Measurements from ENCODE around the gene HES7. TPM values are rescaled to one million over a fixed set of nuclear protein-coding genes. Genes with fewer than 3 reads are reported as not detected.

HES7 gene
- total and polyA plus RNA-seq, 9 of the 15 experiments (the other 6 are each of a cell fraction or from before 2014, with no cell fraction given) = 0.03 to 1.7 (median 0.14) TPM; not detected in 1

DNA sequence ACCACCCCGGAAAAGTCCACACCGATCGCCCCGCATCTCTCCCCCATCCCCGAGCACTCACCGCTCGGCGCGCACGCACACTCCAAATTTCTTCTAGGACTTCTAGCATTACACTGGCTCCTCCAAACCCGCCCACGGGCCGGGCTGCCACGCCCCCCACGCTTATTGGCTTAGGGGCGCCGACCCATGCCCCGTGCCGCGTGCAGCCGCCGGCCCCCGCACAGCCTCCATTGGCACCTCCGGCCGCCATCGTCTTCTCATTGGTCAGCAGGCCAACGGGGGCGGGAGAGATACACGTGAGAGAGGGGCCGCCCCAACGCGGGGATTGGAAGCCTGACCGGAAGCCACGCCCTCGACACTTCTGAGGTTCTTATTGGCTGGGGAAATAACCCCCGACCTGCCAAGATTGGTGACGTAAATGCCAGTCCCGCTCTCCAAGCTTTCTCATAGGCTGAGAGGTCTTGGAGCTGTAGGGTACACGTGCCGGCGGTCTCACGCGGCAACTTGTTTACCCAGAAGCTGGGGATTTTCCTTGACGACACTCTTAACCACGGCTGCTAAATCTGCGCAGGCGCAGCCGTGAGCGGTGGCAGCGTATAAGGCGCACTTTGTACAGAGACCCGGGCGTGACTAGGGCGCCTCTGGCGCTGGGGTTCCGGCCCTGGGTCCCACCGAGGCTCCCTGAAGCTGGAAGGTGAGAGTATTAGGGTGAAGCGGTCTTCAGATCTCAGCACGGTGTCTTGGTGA, 32.5 kb upstream of the HES7 start (continued):
- TF ChIP-seq KAT8 (IDR thresholded peaks at IDR 0.05; ENCODE audit: low read depth) (no peak), SAFB (IDR thresholded peaks at IDR 0.05; ENCODE audit: borderline replicate concordance, low read depth, low read length) (no peak), XRCC5 (IDR thresholded peaks at IDR 0.05; ENCODE audit: low read depth, low read length) (no peak), ZFP30 (CRISPR knock-in tag; IDR thresholded peaks at IDR 0.05; ENCODE audit: borderline replicate concordance) (no peak), SP2 (IDR thresholded peaks at IDR 0.05; ENCODE audit: extremely low read depth, low read depth, low read length, poor library complexity, severe bottlenecking) (peak; percentile 64), ZNF384 (IDR thresholded peaks at IDR 0.05; ENCODE audit: low read depth, low read length) (no peak), DPF2 (IDR thresholded peaks at IDR 0.05) (peak; percentile 32; the same call in 1 of the 2 replicates), ZNF217 (CRISPR knock-in tag; IDR thresholded peaks at IDR 0.05) (no peak), GATA2 (CRISPR knock-in tag; IDR thresholded peaks at IDR 0.05) (no peak), PTBP1 (IDR thresholded peaks at IDR 0.05; ENCODE audit: low read depth, low read length) (no peak), LEF1 (IDR thresholded peaks at IDR 0.05) (peak; percentile 99), ZBTB1 (CRISPR knock-in tag; IDR thresholded peaks at IDR 0.05; ENCODE audit: borderline replicate concordance, low read depth) (no peak), SP1 (CRISPR knock-in tag; IDR thresholded peaks at IDR 0.05) (peak; percentile 98), PPARD (CRISPR knock-in tag; IDR thresholded peaks at IDR 0.05) (no peak), KDM1A (IDR thresholded peaks at IDR 0.05) (no peak), SRSF1 (IDR thresholded peaks at IDR 0.05; ENCODE audit: low read depth, low read length) (no peak), ZFP1 (CRISPR knock-in tag; IDR thresholded peaks at IDR 0.05) (no peak)
- TF ChIP-seq, protein P1, sequence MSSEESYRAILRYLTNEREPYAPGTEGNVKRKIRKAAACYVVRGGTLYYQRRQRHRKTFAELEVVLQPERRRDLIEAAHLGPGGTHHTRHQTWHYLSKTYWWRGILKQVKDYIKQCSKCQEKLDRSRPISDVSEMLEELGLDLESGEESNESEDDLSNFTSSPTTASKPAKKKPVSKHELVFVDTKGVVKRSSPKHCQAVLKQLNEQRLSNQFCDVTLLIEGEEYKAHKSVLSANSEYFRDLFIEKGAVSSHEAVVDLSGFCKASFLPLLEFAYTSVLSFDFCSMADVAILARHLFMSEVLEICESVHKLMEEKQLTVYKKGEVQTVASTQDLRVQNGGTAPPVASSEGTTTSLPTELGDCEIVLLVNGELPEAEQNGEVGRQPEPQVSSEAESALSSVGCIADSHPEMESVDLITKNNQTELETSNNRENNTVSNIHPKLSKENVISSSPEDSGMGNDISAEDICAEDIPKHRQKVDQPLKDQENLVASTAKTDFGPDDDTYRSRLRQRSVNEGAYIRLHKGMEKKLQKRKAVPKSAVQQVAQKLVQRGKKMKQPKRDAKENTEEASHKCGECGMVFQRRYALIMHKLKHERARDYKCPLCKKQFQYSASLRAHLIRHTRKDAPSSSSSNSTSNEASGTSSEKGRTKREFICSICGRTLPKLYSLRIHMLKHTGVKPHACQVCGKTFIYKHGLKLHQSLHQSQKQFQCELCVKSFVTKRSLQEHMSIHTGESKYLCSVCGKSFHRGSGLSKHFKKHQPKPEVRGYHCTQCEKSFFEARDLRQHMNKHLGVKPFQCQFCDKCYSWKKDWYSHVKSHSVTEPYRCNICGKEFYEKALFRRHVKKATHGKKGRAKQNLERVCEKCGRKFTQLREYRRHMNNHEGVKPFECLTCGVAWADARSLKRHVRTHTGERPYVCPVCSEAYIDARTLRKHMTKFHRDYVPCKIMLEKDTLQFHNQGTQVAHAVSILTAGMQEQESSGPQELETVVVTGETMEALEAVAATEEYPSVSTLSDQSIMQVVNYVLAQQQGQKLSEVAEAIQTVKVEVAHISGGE (CRISPR knock-in tag; IDR thresholded peaks at IDR 0.05) = peak in 2 of 3 experiments; percentile 74 to 98; a peak in 4 of 6 replicates
- TF ChIP-seq, protein P2, sequence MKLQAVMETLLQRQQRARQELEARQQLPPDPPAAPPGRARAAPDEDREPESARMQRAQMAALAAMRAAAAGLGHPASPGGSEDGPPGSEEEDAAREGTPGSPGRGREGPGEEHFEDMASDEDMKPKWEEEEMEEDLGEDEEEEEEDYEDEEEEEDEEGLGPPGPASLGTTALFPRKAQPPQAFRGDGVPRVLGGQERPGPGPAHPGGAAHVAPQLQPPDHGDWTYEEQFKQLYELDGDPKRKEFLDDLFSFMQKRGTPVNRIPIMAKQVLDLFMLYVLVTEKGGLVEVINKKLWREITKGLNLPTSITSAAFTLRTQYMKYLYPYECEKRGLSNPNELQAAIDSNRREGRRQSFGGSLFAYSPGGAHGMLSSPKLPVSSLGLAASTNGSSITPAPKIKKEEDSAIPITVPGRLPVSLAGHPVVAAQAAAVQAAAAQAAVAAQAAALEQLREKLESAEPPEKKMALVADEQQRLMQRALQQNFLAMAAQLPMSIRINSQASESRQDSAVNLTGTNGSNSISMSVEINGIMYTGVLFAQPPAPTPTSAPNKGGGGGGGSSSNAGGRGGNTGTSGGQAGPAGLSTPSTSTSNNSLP (IDR thresholded peaks at IDR 0.05; ENCODE audit: borderline replicate concordance, low read depth, low read length) = peak; percentile 57; the same call in 1 of the 2 replicates
- TF ChIP-seq, protein P3, sequence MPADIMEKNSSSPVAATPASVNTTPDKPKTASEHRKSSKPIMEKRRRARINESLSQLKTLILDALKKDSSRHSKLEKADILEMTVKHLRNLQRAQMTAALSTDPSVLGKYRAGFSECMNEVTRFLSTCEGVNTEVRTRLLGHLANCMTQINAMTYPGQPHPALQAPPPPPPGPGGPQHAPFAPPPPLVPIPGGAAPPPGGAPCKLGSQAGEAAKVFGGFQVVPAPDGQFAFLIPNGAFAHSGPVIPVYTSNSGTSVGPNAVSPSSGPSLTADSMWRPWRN (IDR thresholded peaks at IDR 0.05; ENCODE audit: low read depth) = peak; percentile 96
- TF ChIP-seq, protein P4, sequence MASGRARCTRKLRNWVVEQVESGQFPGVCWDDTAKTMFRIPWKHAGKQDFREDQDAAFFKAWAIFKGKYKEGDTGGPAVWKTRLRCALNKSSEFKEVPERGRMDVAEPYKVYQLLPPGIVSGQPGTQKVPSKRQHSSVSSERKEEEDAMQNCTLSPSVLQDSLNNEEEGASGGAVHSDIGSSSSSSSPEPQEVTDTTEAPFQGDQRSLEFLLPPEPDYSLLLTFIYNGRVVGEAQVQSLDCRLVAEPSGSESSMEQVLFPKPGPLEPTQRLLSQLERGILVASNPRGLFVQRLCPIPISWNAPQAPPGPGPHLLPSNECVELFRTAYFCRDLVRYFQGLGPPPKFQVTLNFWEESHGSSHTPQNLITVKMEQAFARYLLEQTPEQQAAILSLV (tag; IDR thresholded peaks at IDR 0.05) = no peak

Measured in K562 (cell line).